Neural cell (in vitro differentiated cells): ENCODE measurements around the gene NDEL1. TPM values are rescaled to one million over a fixed set of nuclear protein-coding genes. Genes with fewer than 3 reads are reported as not detected.

Experiments
- H2AFZ ChIP-seq: fragments of 200-600, 300-800 bp; sonication (generic), shearing (Covaris generic); 2 replicates; pipeline ENCODE4 v1.6.0; 2014; ENCODE audit warnings: low read depth, mild to moderate bottlenecking, antibody characterized with exemption, low read length, moderate library complexity
- H3F3A ChIP-seq: fragments of 200-600 bp; shearing (Covaris generic); 2 replicates; pipeline ENCODE4 v1.6.1; 2016; ENCODE audit warnings: mild to moderate bottlenecking, moderate library complexity, mixed read lengths, antibody characterized with exemption, low read length; ENCODE audit not compliant: insufficient read depth, poor library complexity, severe bottlenecking
- H3K27ac ChIP-seq: fragments of 200-600, 300-800 bp; sonication (generic), shearing (Covaris generic); 2 replicates; pipeline ENCODE4 v1.5.1; 2014; ENCODE audit warnings: mild to moderate bottlenecking, low read length, moderate library complexity
- H3K27me3 ChIP-seq: fragments of 300-800, 200-600 bp; sonication (generic), shearing (Covaris generic); 2 replicates; pipeline ENCODE4 v1.6.0; 2014; ENCODE audit warnings: mild to moderate bottlenecking, low read depth, low read length, moderate library complexity; ENCODE audit not compliant: insufficient read depth
- H3K36me3 ChIP-seq: fragments of 300-800, 200-600 bp; sonication (generic), shearing (Covaris generic); 2 replicates; pipeline ENCODE4 v1.5.1; 2014; ENCODE audit warnings: mild to moderate bottlenecking, antibody characterized with exemption, low read length, moderate library complexity; ENCODE audit not compliant: insufficient read depth
- H3K4me2 ChIP-seq: fragments of 300-800, 200-600 bp; sonication (generic), shearing (Covaris generic); 2 replicates; pipeline ENCODE4 v1.6.0; 2014; ENCODE audit warnings: mild to moderate bottlenecking, low read length
- H3K4me3 ChIP-seq: fragments of 300-800, 200-600 bp; sonication (generic), shearing (Covaris generic); 2 replicates; pipeline ENCODE4 v1.5.1; 2014; ENCODE audit warnings: mild to moderate bottlenecking, low read length, moderate library complexity
- H3K79me2 ChIP-seq: fragments of 200-600 bp; shearing (Covaris generic); replicated peaks from 2 replicates; pipeline ENCODE4 v1.6.0; 2014; ENCODE audit warnings: mild to moderate bottlenecking, low read length, moderate library complexity; ENCODE audit not compliant: insufficient read depth
- H3K9ac ChIP-seq: fragments of 300-800, 200-600 bp; sonication (generic), shearing (Covaris generic); 2 replicates; pipeline ENCODE4 v1.6.1; 2016; ENCODE audit warnings: mild to moderate bottlenecking, low read length, mixed read lengths
- H3K9me2 ChIP-seq: fragments of 200-600 bp; shearing (Covaris generic); 2 replicates; pipeline ENCODE4 v1.6.1; 2016; ENCODE audit warnings: mild to moderate bottlenecking, low read length, mixed read lengths; ENCODE audit not compliant: insufficient read depth
- H3K9me3 ChIP-seq: fragments of 200-600, 300-800 bp; sonication (generic), shearing (Covaris generic); 2 replicates; pipeline ENCODE4 v1.6.1; 2016; ENCODE audit warnings: mild to moderate bottlenecking, mixed run types, low read length, moderate library complexity, mixed read lengths
- H4K20me1 ChIP-seq: fragments of 200-600 bp; shearing (Covaris generic); 2 replicates; pipeline ENCODE4 v1.6.1; 2016; ENCODE audit warnings: mild to moderate bottlenecking, mixed run types; ENCODE audit not compliant: insufficient read depth
- EP300 ChIP-seq: fragments of 450-650 bp; conservative IDR thresholded peaks from 2 replicates; pipeline ENCODE4 v1.6.1; 2014; ENCODE audit warnings: antibody characterized with exemption, mild to moderate bottlenecking, moderate library complexity; ENCODE audit not compliant: poor library complexity, severe bottlenecking
- EZH2 ChIP-seq: fragments of 200-600, 300-800 bp; shearing (Covaris generic), sonication (generic); IDR thresholded peaks from 2 replicates; pipeline ENCODE4 v1.6.1; 2014; ENCODE audit warnings: antibody characterized with exemption, low read length, borderline replicate concordance, mild to moderate bottlenecking; ENCODE audit not compliant: insufficient read depth, poor library complexity, severe bottlenecking
- MXI1 ChIP-seq: fragments of 450-650 bp; conservative IDR thresholded peaks from 2 replicates; pipeline ENCODE4 v1.6.1; 2014; ENCODE audit warnings: antibody characterized with exemption, mild to moderate bottlenecking; ENCODE audit not compliant: poor library complexity, severe bottlenecking
- POLR2AphosphoS5 ChIP-seq: IDR thresholded peaks from 2 replicates; pipeline ENCODE4 v1.6.1; 2012
- RAD21 ChIP-seq: fragments of 450-650 bp; conservative IDR thresholded peaks from 2 replicates; pipeline ENCODE4 v1.6.1; 2014; ENCODE audit warnings: antibody characterized with exemption, mild to moderate bottlenecking, moderate library complexity
- SMC3 ChIP-seq: fragments of 450-650 bp; conservative IDR thresholded peaks from 2 replicates; pipeline ENCODE4 v1.6.1; 2014; ENCODE audit warnings: antibody characterized with exemption, mild to moderate bottlenecking, moderate library complexity; ENCODE audit not compliant: poor library complexity
- TAF1 ChIP-seq: IDR thresholded peaks from 2 replicates; pipeline ENCODE4 v1.6.1; 2012; ENCODE audit warnings: low read depth
- polyA plus RNA-seq: library from polyadenylated mRNA; depleted of rRNA; stranded (reverse); fragments of >200 nt; gene quantifications from 2 replicates; pipeline ENCODE4 v1.2.3, GENCODE V29; 2014
- TF ChIP-seq, protein P1 (sequence below): fragments of 450-650 bp; IDR thresholded peaks from 2 replicates; pipeline ENCODE4 v1.5.1; 2014; ENCODE audit warnings: antibody characterized with exemption, mild to moderate bottlenecking, moderate library complexity; ENCODE audit not compliant: poor library complexity, severe bottlenecking
- TF ChIP-seq, protein P2 (sequence below): IDR thresholded peaks from 2 replicates; pipeline ENCODE4 v1.6.1; 2012; ENCODE audit warnings: borderline replicate concordance

The NDEL1 gene
- polyA plus RNA-seq, 1 donor from 2014 or later, result 25.7 TPM

DNA sequence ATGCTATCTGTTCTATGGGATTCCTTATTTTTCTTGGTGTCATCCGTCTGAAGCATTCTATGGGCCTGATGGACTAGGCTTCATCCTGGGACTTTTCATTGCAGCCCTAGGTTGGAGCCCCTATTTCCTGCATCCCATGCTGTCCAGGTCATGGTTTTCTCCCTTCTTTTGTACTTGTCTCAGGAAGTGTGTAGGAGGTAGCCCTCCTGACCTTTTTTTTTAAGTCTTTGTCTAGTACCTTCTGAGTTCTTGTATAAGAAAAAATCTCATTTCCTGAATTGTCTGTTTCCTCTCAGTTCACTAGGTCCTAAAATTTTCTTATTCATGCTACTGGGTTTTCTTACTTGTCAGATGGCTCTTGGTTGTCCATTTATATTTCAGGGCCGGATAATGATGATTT, 6.0 kb downstream of the NDEL1 start:
- TF ChIP-seq EP300, result no peak
- no peak for TF ChIP-seq MXI1
- TF ChIP-seq, protein P1, sequence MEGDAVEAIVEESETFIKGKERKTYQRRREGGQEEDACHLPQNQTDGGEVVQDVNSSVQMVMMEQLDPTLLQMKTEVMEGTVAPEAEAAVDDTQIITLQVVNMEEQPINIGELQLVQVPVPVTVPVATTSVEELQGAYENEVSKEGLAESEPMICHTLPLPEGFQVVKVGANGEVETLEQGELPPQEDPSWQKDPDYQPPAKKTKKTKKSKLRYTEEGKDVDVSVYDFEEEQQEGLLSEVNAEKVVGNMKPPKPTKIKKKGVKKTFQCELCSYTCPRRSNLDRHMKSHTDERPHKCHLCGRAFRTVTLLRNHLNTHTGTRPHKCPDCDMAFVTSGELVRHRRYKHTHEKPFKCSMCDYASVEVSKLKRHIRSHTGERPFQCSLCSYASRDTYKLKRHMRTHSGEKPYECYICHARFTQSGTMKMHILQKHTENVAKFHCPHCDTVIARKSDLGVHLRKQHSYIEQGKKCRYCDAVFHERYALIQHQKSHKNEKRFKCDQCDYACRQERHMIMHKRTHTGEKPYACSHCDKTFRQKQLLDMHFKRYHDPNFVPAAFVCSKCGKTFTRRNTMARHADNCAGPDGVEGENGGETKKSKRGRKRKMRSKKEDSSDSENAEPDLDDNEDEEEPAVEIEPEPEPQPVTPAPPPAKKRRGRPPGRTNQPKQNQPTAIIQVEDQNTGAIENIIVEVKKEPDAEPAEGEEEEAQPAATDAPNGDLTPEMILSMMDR, result no peak
- TF ChIP-seq, protein P2, sequence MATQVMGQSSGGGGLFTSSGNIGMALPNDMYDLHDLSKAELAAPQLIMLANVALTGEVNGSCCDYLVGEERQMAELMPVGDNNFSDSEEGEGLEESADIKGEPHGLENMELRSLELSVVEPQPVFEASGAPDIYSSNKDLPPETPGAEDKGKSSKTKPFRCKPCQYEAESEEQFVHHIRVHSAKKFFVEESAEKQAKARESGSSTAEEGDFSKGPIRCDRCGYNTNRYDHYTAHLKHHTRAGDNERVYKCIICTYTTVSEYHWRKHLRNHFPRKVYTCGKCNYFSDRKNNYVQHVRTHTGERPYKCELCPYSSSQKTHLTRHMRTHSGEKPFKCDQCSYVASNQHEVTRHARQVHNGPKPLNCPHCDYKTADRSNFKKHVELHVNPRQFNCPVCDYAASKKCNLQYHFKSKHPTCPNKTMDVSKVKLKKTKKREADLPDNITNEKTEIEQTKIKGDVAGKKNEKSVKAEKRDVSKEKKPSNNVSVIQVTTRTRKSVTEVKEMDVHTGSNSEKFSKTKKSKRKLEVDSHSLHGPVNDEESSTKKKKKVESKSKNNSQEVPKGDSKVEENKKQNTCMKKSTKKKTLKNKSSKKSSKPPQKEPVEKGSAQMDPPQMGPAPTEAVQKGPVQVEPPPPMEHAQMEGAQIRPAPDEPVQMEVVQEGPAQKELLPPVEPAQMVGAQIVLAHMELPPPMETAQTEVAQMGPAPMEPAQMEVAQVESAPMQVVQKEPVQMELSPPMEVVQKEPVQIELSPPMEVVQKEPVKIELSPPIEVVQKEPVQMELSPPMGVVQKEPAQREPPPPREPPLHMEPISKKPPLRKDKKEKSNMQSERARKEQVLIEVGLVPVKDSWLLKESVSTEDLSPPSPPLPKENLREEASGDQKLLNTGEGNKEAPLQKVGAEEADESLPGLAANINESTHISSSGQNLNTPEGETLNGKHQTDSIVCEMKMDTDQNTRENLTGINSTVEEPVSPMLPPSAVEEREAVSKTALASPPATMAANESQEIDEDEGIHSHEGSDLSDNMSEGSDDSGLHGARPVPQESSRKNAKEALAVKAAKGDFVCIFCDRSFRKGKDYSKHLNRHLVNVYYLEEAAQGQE, result no peak
- TF ChIP-seq POLR2AphosphoS5, result no peak
- TF ChIP-seq SMC3, result no peak
- TF ChIP-seq RAD21, result no peak
- H4K20me1 ChIP-seq, result no peaks in the 10 kb centered on the region
- H3K4me3 ChIP-seq, result no peak overlapping the region
- H3K79me2 ChIP-seq, result peaks cover 42% of the 10 kb centered on the region
- no peaks in the 10 kb centered on the region for H3K27me3 ChIP-seq
- H3K9me2 ChIP-seq, result no peaks in the 10 kb centered on the region
- no peaks in the 10 kb centered on the region for H3K36me3 ChIP-seq
- H3F3A ChIP-seq, result peaks cover 4% of the 10 kb centered on the region
- H2AFZ ChIP-seq, result no peak overlapping the region
- H3K9ac ChIP-seq, result no peak overlapping the region
- H3K27ac ChIP-seq, result no peak overlapping the region
- no peaks in the 10 kb centered on the region for H3K9me3 ChIP-seq
- no peak overlapping the region for H3K4me2 ChIP-seq

DNA sequence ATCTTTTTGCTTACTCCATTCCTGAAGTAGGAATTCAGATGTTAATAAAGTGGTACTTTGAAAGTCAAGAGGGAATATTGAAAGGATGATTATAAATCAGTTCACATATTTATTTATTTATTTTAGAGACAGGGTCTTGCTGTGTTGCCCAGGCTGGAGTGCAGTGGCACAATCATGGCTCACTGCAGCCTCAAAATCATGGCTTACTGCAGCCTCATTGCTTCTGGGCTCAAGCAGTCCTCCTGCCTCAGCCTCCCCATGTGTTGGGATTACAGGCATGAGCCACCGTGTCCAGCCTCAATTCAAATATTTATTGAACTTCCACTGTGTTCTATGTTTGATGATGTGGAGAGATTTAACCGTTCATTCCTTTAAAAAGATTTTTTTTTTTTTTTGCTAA, 6.6 kb downstream of the NDEL1 start:
- H3K27me3 ChIP-seq, result no peaks in the 10 kb centered on the region
- H3K79me2 ChIP-seq, result peaks cover 36% of the 10 kb centered on the region
- no peak overlapping the region for H2AFZ ChIP-seq
- H4K20me1 ChIP-seq, result no peaks in the 10 kb centered on the region
- no peak overlapping the region for H3K9ac ChIP-seq
- H3K9me3 ChIP-seq, result no peaks in the 10 kb centered on the region
- H3K9me2 ChIP-seq, result no peaks in the 10 kb centered on the region
- no peak overlapping the region for H3K4me2 ChIP-seq
- no peak overlapping the region for H3K27ac ChIP-seq
- H3K36me3 ChIP-seq, result no peaks in the 10 kb centered on the region
- TF ChIP-seq POLR2AphosphoS5 (no peak), MXI1 (no peak), EP300 (no peak), TAF1 (no peak), SMC3 (no peak), RAD21 (no peak), EZH2 (no peak)
- TF ChIP-seq, protein P1, result no peak
- TF ChIP-seq, protein P2, result no peak
- no peak overlapping the region for H3K4me3 ChIP-seq
- no peaks in the 10 kb centered on the region for H3F3A ChIP-seq
